Stomach (tissue), 4 donors: Measurements from ENCODE around the gene CHN1.

Experiments
- POLR2A ChIP-seq, 4 donors: fragments of 450-650 bp; IDR thresholded peaks; one replicate each; pipeline ENCODE4 v1.6.1; 2016; ENCODE audit warnings: antibody characterized with exemption in 4 of 4, control low read depth in 2 of 4, mild to moderate bottlenecking in 1 of 4, moderate library complexity in 1 of 4
- POLR2AphosphoS5 ChIP-seq, 3 donors: sonication (generic); formaldehyde crosslinking; IDR thresholded peaks; one replicate each; pipeline ENCODE4 v1.6.1; 2016; ENCODE audit warnings: antibody characterized with exemption in 3 of 3
- TF ChIP-seq, protein P1 (sequence below), 7 experiments: fragments of 450-650 bp in 4 of 7; fragments of 200-600 bp in 3 of 7; sonication (generic) in 3 of 7; IDR thresholded peaks; one replicate each; pipeline ENCODE4 v1.5.1; 2016 to 2019; ENCODE audit warnings: antibody characterized with exemption in 7 of 7, control low read depth in 2 of 7, mild to moderate bottlenecking in 1 of 7

DNA sequence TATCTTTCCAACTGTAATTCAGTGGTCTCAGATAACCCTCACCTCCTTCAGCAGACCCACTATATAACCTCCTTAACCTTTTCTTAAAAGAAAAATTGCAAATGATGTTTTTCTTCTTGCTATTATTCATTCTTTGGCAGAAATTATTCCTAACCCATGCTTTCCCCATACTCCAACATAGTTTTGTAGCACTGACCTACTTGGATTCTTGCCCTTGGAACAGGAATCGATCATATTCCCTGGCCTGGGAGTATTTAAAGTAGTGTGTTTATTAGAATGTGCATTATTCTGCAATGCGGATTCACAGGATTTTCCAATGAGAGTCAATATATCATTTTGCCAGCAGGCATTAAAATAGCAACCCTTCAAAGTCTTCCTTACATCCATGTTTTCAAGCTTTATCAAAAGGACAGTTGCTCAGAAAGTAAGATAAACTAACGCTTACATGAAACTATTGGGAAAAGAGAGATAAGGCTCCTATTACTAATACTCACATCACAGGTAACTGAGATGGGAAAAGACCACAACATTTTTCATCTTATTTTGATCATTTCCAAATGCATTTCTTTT, 37.4 kb downstream of the CHN1 start:
- TF ChIP-seq, protein P1, sequence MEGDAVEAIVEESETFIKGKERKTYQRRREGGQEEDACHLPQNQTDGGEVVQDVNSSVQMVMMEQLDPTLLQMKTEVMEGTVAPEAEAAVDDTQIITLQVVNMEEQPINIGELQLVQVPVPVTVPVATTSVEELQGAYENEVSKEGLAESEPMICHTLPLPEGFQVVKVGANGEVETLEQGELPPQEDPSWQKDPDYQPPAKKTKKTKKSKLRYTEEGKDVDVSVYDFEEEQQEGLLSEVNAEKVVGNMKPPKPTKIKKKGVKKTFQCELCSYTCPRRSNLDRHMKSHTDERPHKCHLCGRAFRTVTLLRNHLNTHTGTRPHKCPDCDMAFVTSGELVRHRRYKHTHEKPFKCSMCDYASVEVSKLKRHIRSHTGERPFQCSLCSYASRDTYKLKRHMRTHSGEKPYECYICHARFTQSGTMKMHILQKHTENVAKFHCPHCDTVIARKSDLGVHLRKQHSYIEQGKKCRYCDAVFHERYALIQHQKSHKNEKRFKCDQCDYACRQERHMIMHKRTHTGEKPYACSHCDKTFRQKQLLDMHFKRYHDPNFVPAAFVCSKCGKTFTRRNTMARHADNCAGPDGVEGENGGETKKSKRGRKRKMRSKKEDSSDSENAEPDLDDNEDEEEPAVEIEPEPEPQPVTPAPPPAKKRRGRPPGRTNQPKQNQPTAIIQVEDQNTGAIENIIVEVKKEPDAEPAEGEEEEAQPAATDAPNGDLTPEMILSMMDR (IDR thresholded peaks at IDR 0.05), result no peak
- TF ChIP-seq POLR2A (IDR thresholded peaks at IDR 0.05) (no peak), POLR2AphosphoS5 (IDR thresholded peaks at IDR 0.05) (no peak)
